ENCODE measurements around the gene GLOD5. TPM values are rescaled to one million over a fixed set of nuclear protein-coding genes. Genes with fewer than 3 reads are reported as not detected.

The GLOD5 gene
- total and polyA plus RNA-seq, 2 experiments from 2014 or later, result 2.4 TPM; not detected in 1

GRCh38 chrX:48784726-48785125 is 23.2 kb downstream of the GLOD5 start:
- Histone ChIP-seq H3K9me3 (ENCODE audit: low read depth) (no peaks in the 10 kb centered on the region), H4K20me1 (ENCODE audit: insufficient read depth, poor library complexity, severe bottlenecking) (no peaks in the 10 kb centered on the region), H3K4me1 (ENCODE audit: insufficient read depth) (no peaks in the 10 kb centered on the region), H3K9me2 (replicated peaks; ENCODE audit: insufficient read depth) (no peaks in the 10 kb centered on the region), H3K27ac (no peak overlapping the region), H3K4me2 (no peak overlapping the region), H3K27me3 (no peaks in the 10 kb centered on the region), H3K36me3 (replicated peaks; ENCODE audit: insufficient read depth, low read depth) (no peaks in the 10 kb centered on the region), H2AFZ (no peak overlapping the region), H3K79me2 (no peaks in the 10 kb centered on the region), H3K4me3 (no peak overlapping the region)
- 61% methylated on average over 3 of the region's 3 CpGs for WGBS (ENCODE audit: low lambda C conversion rate, missing lambda C conversion rate)
- no peak for TF ChIP-seq CTCF (IDR thresholded peaks at IDR 0.05; ENCODE audit: poor library complexity)
- TF ChIP-seq EZH2 (IDR thresholded peaks at IDR 0.05; ENCODE audit: borderline replicate concordance), result no peak
- TF ChIP-seq EZH2phosphoT487 (IDR thresholded peaks at IDR 0.05; ENCODE audit: low read depth, severe bottlenecking, unreplicated experiment), result no peak
- no peak for DNase-seq (ENCODE audit: low spot score)

GRCh38 chrX:48785186-48785539 is 23.6 kb downstream of the GLOD5 start:
- TF ChIP-seq EZH2phosphoT487 (IDR thresholded peaks at IDR 0.05; ENCODE audit: low read depth, severe bottlenecking, unreplicated experiment), result no peak
- no peak for TF ChIP-seq CTCF (IDR thresholded peaks at IDR 0.05; ENCODE audit: poor library complexity)
- TF ChIP-seq EZH2 (IDR thresholded peaks at IDR 0.05; ENCODE audit: borderline replicate concordance), result no peak
- Histone ChIP-seq H3K4me2 (no peak overlapping the region), H3K9me3 (ENCODE audit: low read depth) (no peaks in the 10 kb centered on the region), H3K36me3 (replicated peaks; ENCODE audit: insufficient read depth, low read depth) (no peaks in the 10 kb centered on the region), H3K79me2 (no peaks in the 10 kb centered on the region), H2AFZ (no peak overlapping the region), H3K4me1 (ENCODE audit: insufficient read depth) (no peaks in the 10 kb centered on the region), H3K4me3 (no peak overlapping the region), H3K27ac (no peak overlapping the region), H4K20me1 (ENCODE audit: insufficient read depth, poor library complexity, severe bottlenecking) (no peaks in the 10 kb centered on the region), H3K27me3 (no peaks in the 10 kb centered on the region), H3K9me2 (replicated peaks; ENCODE audit: insufficient read depth) (no peaks in the 10 kb centered on the region)
- WGBS (ENCODE audit: low lambda C conversion rate, missing lambda C conversion rate), result 100% methylated on average over 1 of the region's 1 CpG
- DNase-seq (ENCODE audit: low spot score), result no peak

GRCh38 chrX:48785540-48786214 is 24.1 kb downstream of the GLOD5 start:
- no peak overlapping the region for H3K4me2 ChIP-seq
- H3K4me3 ChIP-seq, result no peak overlapping the region
- 81% methylated on average over 16 of the region's 16 CpGs for WGBS (ENCODE audit: low lambda C conversion rate, missing lambda C conversion rate)
- H3K9me3 ChIP-seq (ENCODE audit: low read depth), result no peaks in the 10 kb centered on the region
- DNase-seq (ENCODE audit: low spot score), result no peak
- H3K27ac ChIP-seq, result no peak overlapping the region
- no peaks in the 10 kb centered on the region for H3K27me3 ChIP-seq
- H4K20me1 ChIP-seq (ENCODE audit: insufficient read depth, poor library complexity, severe bottlenecking), result no peaks in the 10 kb centered on the region
- H3K4me1 ChIP-seq (ENCODE audit: insufficient read depth), result no peaks in the 10 kb centered on the region
- no peak overlapping the region for H2AFZ ChIP-seq
- H3K9me2 ChIP-seq (replicated peaks; ENCODE audit: insufficient read depth), result no peaks in the 10 kb centered on the region
- TF ChIP-seq CTCF (IDR thresholded peaks at IDR 0.05; ENCODE audit: poor library complexity) (no peak), EZH2 (IDR thresholded peaks at IDR 0.05; ENCODE audit: borderline replicate concordance) (no peak), EZH2phosphoT487 (IDR thresholded peaks at IDR 0.05; ENCODE audit: low read depth, severe bottlenecking, unreplicated experiment) (no peak)
- H3K79me2 ChIP-seq, result no peaks in the 10 kb centered on the region
- no peaks in the 10 kb centered on the region for H3K36me3 ChIP-seq (replicated peaks; ENCODE audit: insufficient read depth, low read depth)

Data from hepatocyte (in vitro differentiated cells).